Measurements from ENCODE around the gene LONRF2.

DNA sequence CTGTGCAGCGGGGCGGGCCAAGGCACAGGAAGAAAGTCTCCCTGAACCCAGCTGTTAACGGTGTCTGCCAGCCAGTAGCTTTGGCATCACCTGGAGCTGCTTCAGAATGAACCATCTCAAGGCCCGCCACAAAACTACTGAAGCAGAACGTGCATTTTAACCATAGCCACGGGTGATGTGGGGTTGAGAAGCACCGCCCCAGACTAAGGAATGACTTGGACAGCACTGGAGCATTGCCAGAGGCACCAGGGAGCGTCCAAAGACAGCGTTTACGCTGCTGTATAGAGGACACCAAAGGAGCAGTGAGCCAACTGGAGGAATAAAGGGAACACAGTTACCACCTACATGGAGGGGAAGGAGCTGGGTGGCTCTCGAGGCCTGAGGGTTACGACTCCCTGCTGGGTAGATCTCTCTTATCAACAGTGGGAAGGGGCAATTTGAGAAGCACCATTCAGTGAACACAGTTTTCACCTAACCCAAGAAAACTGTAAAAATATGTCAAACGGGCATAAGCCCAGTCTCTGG is 28.4 kb upstream of the LONRF2 start:
- TF ChIP-seq, protein P1, sequence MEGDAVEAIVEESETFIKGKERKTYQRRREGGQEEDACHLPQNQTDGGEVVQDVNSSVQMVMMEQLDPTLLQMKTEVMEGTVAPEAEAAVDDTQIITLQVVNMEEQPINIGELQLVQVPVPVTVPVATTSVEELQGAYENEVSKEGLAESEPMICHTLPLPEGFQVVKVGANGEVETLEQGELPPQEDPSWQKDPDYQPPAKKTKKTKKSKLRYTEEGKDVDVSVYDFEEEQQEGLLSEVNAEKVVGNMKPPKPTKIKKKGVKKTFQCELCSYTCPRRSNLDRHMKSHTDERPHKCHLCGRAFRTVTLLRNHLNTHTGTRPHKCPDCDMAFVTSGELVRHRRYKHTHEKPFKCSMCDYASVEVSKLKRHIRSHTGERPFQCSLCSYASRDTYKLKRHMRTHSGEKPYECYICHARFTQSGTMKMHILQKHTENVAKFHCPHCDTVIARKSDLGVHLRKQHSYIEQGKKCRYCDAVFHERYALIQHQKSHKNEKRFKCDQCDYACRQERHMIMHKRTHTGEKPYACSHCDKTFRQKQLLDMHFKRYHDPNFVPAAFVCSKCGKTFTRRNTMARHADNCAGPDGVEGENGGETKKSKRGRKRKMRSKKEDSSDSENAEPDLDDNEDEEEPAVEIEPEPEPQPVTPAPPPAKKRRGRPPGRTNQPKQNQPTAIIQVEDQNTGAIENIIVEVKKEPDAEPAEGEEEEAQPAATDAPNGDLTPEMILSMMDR (IDR thresholded peaks at IDR 0.05) = no peak
- TF ChIP-seq POLR2A (IDR thresholded peaks at IDR 0.05) = no peak
